IMR-90 (cell line): Measurements from ENCODE around the gene NCKAP5. TPM values are rescaled to one million over a fixed set of nuclear protein-coding genes. Genes with fewer than 3 reads are reported as not detected.
A peak's percentile ranks its signal among the peaks of the same experiment; 100 is the strongest.

ENCODE experiments used
- ATAC-seq: fragments of 200-7000 bp; cut with Tn5 transposase; 2 replicates; pipeline ENCODE4 v1.9.1; 2020; ENCODE audit warnings: low read depth, mild to moderate bottlenecking, moderate library complexity
- BruUV-seq: library from RNA; stranded (reverse); fragments of 400-500 nt; replicated peaks from 2 replicates; lab custom pipeline; 2021; lab: Mats Ljungman, UMichigan
- CTCF ChIA-PET: fragments of 300-600 bp; formaldehyde crosslinking; extraction: SDS; loops from one replicate; lab custom pipeline; 2021; ENCODE audit warnings: antibody characterized with exemption; lab: Yijun Ruan, JAX
- POLR2A ChIA-PET: fragments of 300-600 bp; sonication (Branson Sonifier 250); formaldehyde crosslinking; loops from one replicate; lab custom pipeline; 2022; ENCODE audit warnings: antibody characterized with exemption; ENCODE audit not compliant: unreplicated experiment; lab: Charles Lee
- DNase-seq: peaks from one replicate; pipeline ENCODE4 v3.0.0; 2013
- H2AFZ ChIP-seq: replicated peaks from 2 replicates; pipeline ENCODE3; 2013; ENCODE audit warnings: low read length, mild to moderate bottlenecking; ENCODE audit not compliant: poor library complexity
- H2AK5ac ChIP-seq: 2 replicates; pipeline ENCODE4 v1.6.1; 2013; ENCODE audit warnings: low read depth, low read length, inconsistent platforms
- H2AK9ac ChIP-seq: replicated peaks from 2 replicates; pipeline ENCODE3; 2013; ENCODE audit warnings: mild to moderate bottlenecking, low read depth, low read length, moderate library complexity; ENCODE audit not compliant: poor library complexity
- H2BK120ac ChIP-seq: 2 replicates; pipeline ENCODE4 v1.6.1; 2013; ENCODE audit warnings: low read depth, low read length, inconsistent platforms
- H2BK15ac ChIP-seq: 3 replicates; pipeline ENCODE4 v1.6.1; 2013; ENCODE audit warnings: low read depth, low read length, inconsistent platforms
- H2BK20ac ChIP-seq: 2 replicates; pipeline ENCODE4 v1.6.1; 2013; ENCODE audit warnings: low read depth, mild to moderate bottlenecking, inconsistent platforms, low read length, moderate library complexity
- H2BK5ac ChIP-seq: 2 replicates; pipeline ENCODE4 v1.6.1; 2013; ENCODE audit warnings: mild to moderate bottlenecking, low read depth, low read length, inconsistent platforms; ENCODE audit not compliant: poor library complexity, severe bottlenecking
- H3K14ac ChIP-seq: replicated peaks from 2 replicates; pipeline ENCODE4 v1.6.1; 2013; ENCODE audit warnings: low read depth, low read length, inconsistent platforms
- H3K18ac ChIP-seq: 2 replicates; pipeline ENCODE4 v1.6.1; 2013; ENCODE audit warnings: low read depth, low read length, control low read depth
- H3K23ac ChIP-seq: 2 replicates; pipeline ENCODE4 v1.6.1; 2013; ENCODE audit warnings: low read depth, low read length, inconsistent platforms
- H3K27ac ChIP-seq: 2 replicates; pipeline ENCODE4 v1.5.1; 2013; ENCODE audit warnings: mild to moderate bottlenecking, control low read depth, low read length; ENCODE audit not compliant: insufficient read depth
- H3K27me3 ChIP-seq: 2 replicates; pipeline ENCODE4 v1.6.1; 2013; ENCODE audit warnings: low read length; ENCODE audit not compliant: control insufficient read depth, insufficient read depth
- H3K36me3 ChIP-seq: 2 replicates; pipeline ENCODE4 v1.6.1; 2013; ENCODE audit warnings: low read length, mixed read lengths; ENCODE audit not compliant: control insufficient read depth, insufficient read depth
- H3K4ac ChIP-seq: 2 replicates; pipeline ENCODE4 v1.6.1; 2013; ENCODE audit warnings: low read depth, low read length, inconsistent platforms
- H3K4me1 ChIP-seq: 2 replicates; pipeline ENCODE4 v1.6.1; 2013; ENCODE audit warnings: low read length, mixed read lengths; ENCODE audit not compliant: control insufficient read depth, insufficient read depth
- H3K4me2 ChIP-seq: 2 replicates; pipeline ENCODE4 v1.6.1; 2013; ENCODE audit warnings: low read depth, mild to moderate bottlenecking, control low read depth, low read length, moderate library complexity
- H3K4me3 ChIP-seq: 2 replicates; pipeline ENCODE4 v1.5.1; 2013; ENCODE audit warnings: low read depth, mild to moderate bottlenecking, control low read depth, low read length, moderate library complexity; ENCODE audit not compliant: insufficient read depth
- H3K56ac ChIP-seq: 2 replicates; pipeline ENCODE4 v1.6.1; 2013; ENCODE audit warnings: low read length, inconsistent platforms; ENCODE audit not compliant: insufficient read depth; ENCODE audit errors: extremely low read depth
- H3K79me1 ChIP-seq, 2 experiments: 2 replicates each; pipeline ENCODE4 v1.6.1; 2013; ENCODE audit warnings: low read length in 2 of 2, inconsistent platforms in 1 of 2, low read depth in 1 of 2
- H3K9ac ChIP-seq: 2 replicates; pipeline ENCODE4 v1.6.1; 2013; ENCODE audit warnings: low read depth, low read length, control low read depth
- H3K9me1 ChIP-seq: 2 replicates; pipeline ENCODE4 v1.6.1; 2013; ENCODE audit warnings: low read length, inconsistent platforms; ENCODE audit not compliant: insufficient read depth
- H3K9me3 ChIP-seq: 2 replicates; pipeline ENCODE4 v1.6.1; 2013; ENCODE audit warnings: low read length; ENCODE audit not compliant: control insufficient read depth, insufficient read depth
- H4K20me1 ChIP-seq: 2 replicates; pipeline ENCODE4 v1.6.1; 2013; ENCODE audit warnings: low read length, inconsistent platforms; ENCODE audit not compliant: insufficient read depth
- H4K5ac ChIP-seq: 2 replicates; pipeline ENCODE4 v1.6.1; 2013; ENCODE audit warnings: mild to moderate bottlenecking, low read depth, low read length, control low read depth
- H4K8ac ChIP-seq, 2 experiments: 2 replicates each; pipeline ENCODE4 v1.6.1; 2013; ENCODE audit warnings: low read depth in 2 of 2, low read length in 2 of 2, control low read depth in 1 of 2, inconsistent platforms in 1 of 2
- H4K91ac ChIP-seq: 2 replicates; pipeline ENCODE4 v1.6.1; 2013; ENCODE audit warnings: low read depth, low read length, inconsistent platforms; ENCODE audit not compliant: insufficient read depth
- CEBPB ChIP-seq: IDR thresholded peaks from 2 replicates; pipeline ENCODE4 v1.6.1; 2012; ENCODE audit warnings: low read depth, low read length, improper control_type of control experiment
- CHD1 ChIP-seq: IDR thresholded peaks from 2 replicates; pipeline ENCODE4 v1.6.1; 2012; ENCODE audit warnings: low read depth, low read length, improper control_type of control experiment
- FOS ChIP-seq: fragments of 150-350 bp; IDR thresholded peaks from 2 replicates; pipeline ENCODE4 v1.6.1; 2016; ENCODE audit warnings: low read depth, low read length
- MAFK ChIP-seq: IDR thresholded peaks from 2 replicates; pipeline ENCODE4 v1.6.1; 2012; ENCODE audit warnings: low read depth, low read length, improper control_type of control experiment
- MXI1 ChIP-seq: IDR thresholded peaks from 2 replicates; pipeline ENCODE4 v1.6.1; 2012; ENCODE audit warnings: low read depth, mild to moderate bottlenecking, low read length, moderate library complexity, borderline replicate concordance
- NFE2L2 ChIP-seq: fragments of 150-350 bp; IDR thresholded peaks from 2 replicates; pipeline ENCODE4 v1.6.1; 2016; ENCODE audit warnings: low read depth, mild to moderate bottlenecking, low read length
- RAD21 ChIP-seq: IDR thresholded peaks from 2 replicates; pipeline ENCODE4 v1.6.1; 2012; ENCODE audit warnings: low read length, improper control_type of control experiment
- RCOR1 ChIP-seq: IDR thresholded peaks from 2 replicates; pipeline ENCODE4 v1.6.1; 2012; ENCODE audit warnings: mild to moderate bottlenecking, low read length, improper control_type of control experiment; ENCODE audit not compliant: insufficient replicate concordance
- RFX5 ChIP-seq: IDR thresholded peaks from 2 replicates; pipeline ENCODE4 v1.8.0; 2012; ENCODE audit warnings: low read depth, mild to moderate bottlenecking, low read length, moderate library complexity
- SMC3 ChIP-seq: fragments of 150-350 bp; IDR thresholded peaks from 2 replicates; pipeline ENCODE4 v1.6.1; 2016; ENCODE audit warnings: low read depth, mild to moderate bottlenecking, antibody characterized with exemption, low read length, moderate library complexity
- WGBS, 2 experiments: methylation state at CpG; one replicate each; pipeline versions ENCODE4 v1.1.5 to v1.1.7; 2013; ENCODE audit warnings: missing lambda C conversion rate in 2 of 2; ENCODE audit not compliant: insufficient read length in 1 of 2; ENCODE audit errors: extremely low coverage in 2 of 2; 5-methylcytosine and 5-hydroxymethylcytosine counted together
- dilution Hi-C: fragments of 300-500 bp; cut with HindIII; formaldehyde crosslinking; loops from one replicate; pipeline ENCODE4 v1.14.3; 2018; ENCODE audit warnings: low sequenced_read_pairs; ENCODE audit not compliant: unreplicated experiment
- in situ Hi-C: fragments of 300-500 bp; cut with MboI; formaldehyde crosslinking; loops from 3 replicates; pipeline ENCODE4 v1.14.3; 2019; ENCODE audit warnings: low sequenced_read_pairs, inconsistent platforms, mixed read lengths
- intact Hi-C: fragments of 100-400 bp; cut with micrococcal nuclease; formaldehyde crosslinking; loops from 2 replicates; pipeline ENCODE4 v1.10.0; 2022
- polyA plus RNA-seq, 3 experiments: library from polyadenylated mRNA; depleted of rRNA; stranded (reverse); fragments of >200 nt; gene quantifications; 2 replicates each; pipeline ENCODE4 v1.2.3, GENCODE V29; 2012; ENCODE audit warnings: low replicate concordance in 1 of 3
- total RNA-seq: library from RNA; depleted of rRNA; stranded (reverse); fragments of >200 nt; gene quantifications from 2 replicates; pipeline ENCODE4 v1.2.3, GENCODE V29; 2012
- TF ChIP-seq, protein P1 (sequence below): fragments of 150-350 bp; IDR thresholded peaks from 2 replicates; pipeline ENCODE4 v1.6.1; 2016; ENCODE audit warnings: low read depth, mild to moderate bottlenecking, low read length, moderate library complexity, borderline replicate concordance
- TF ChIP-seq, protein P2 (sequence below): fragments of 150-350 bp; IDR thresholded peaks from 2 replicates; pipeline ENCODE4 v1.6.1; 2017; ENCODE audit warnings: mild to moderate bottlenecking, antibody characterized with exemption, low read length, low read depth

The NCKAP5 gene
- total and polyA plus RNA-seq, 2 of the 4 experiments (the other 2 are of a cell fraction): 2.7 to 3.9 TPM

DNA sequence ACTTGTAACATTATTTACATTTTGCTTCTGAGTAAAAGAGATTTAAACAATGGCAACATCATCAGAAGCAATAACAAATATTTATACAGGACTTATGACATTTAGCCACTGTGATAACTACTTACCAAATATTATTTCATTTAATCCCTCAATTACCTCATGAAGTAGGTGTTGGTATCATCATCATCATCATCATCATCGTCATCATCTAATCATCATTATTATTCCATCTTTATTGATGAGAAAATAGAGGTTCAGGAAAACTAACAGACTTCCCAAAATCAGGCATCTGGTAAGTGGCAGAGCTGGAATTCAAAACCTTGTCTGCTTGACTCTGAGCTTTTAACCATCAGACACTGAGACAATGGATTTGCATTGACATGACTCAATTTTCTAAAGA is 204.4 kb downstream of the NCKAP5 start:
- H3K36me3 ChIP-seq: no peaks in the 10 kb centered on the region
- H3K4me2 ChIP-seq: no peak overlapping the region
- H4K5ac ChIP-seq: no peak overlapping the region
- H2BK120ac ChIP-seq: no peak overlapping the region
- H3K27me3 ChIP-seq: no peaks in the 10 kb centered on the region
- no peak for DNase-seq
- no TSS peak for BruUV-seq
- intact Hi-C loops (no loop called here), dilution Hi-C loops (no loop called here), in situ Hi-C loops (no loop called here)
- no peak overlapping the region for H3K9ac ChIP-seq
- H2BK15ac ChIP-seq: no peak overlapping the region
- H3K18ac ChIP-seq: no peak overlapping the region
- H3K4me1 ChIP-seq: peaks cover 9% of the 10 kb centered on the region; the same call in 1 of the 2 replicates
- no CpG with 5 or more reads among the region's 1 CpG for WGBS, 2 experiments
- no peak for TF ChIP-seq RCOR1
- no peak for TF ChIP-seq MAFK
- TF ChIP-seq, protein P1, sequence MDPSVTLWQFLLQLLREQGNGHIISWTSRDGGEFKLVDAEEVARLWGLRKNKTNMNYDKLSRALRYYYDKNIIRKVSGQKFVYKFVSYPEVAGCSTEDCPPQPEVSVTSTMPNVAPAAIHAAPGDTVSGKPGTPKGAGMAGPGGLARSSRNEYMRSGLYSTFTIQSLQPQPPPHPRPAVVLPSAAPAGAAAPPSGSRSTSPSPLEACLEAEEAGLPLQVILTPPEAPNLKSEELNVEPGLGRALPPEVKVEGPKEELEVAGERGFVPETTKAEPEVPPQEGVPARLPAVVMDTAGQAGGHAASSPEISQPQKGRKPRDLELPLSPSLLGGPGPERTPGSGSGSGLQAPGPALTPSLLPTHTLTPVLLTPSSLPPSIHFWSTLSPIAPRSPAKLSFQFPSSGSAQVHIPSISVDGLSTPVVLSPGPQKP: no peak
- TF ChIP-seq MXI1: no peak
- TF ChIP-seq CEBPB: no peak
- TF ChIP-seq, protein P2, sequence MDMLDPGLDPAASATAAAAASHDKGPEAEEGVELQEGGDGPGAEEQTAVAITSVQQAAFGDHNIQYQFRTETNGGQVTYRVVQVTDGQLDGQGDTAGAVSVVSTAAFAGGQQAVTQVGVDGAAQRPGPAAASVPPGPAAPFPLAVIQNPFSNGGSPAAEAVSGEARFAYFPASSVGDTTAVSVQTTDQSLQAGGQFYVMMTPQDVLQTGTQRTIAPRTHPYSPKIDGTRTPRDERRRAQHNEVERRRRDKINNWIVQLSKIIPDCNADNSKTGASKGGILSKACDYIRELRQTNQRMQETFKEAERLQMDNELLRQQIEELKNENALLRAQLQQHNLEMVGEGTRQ: no peak
- no peak for TF ChIP-seq NFE2L2
- TF ChIP-seq SMC3: no peak
- no peak for TF ChIP-seq FOS
- no peak for TF ChIP-seq RFX5
- no peak for TF ChIP-seq CHD1
- TF ChIP-seq RAD21: no peak
- H3K23ac ChIP-seq: no peak overlapping the region
- H2AK5ac ChIP-seq: no peak overlapping the region
- H2BK5ac ChIP-seq: no peak overlapping the region
- H2BK20ac ChIP-seq: peak overlapping the region; percentile 71; the same call in 1 of the 2 replicates
- H3K9me3 ChIP-seq: no peaks in the 10 kb centered on the region
- POLR2A ChIA-PET: no interaction called here
- CTCF ChIA-PET: interaction anchor here (1.0 kb wide), 1 partner anchor 133 kb away, joined by 3 read pairs; no protein-coding TSS in a partner anchor
- H4K8ac ChIP-seq: no peak overlapping the region
- H3K27ac ChIP-seq: no peak overlapping the region
- peaks cover 0 to 9% of the 10 kb centered on the region in 2 experiments; a peak in 1 of 4 replicates for H3K79me1 ChIP-seq
- H3K14ac ChIP-seq: no peak overlapping the region
- no peak overlapping the region for H3K56ac ChIP-seq
- H2AFZ ChIP-seq: no peak overlapping the region
- H4K20me1 ChIP-seq: no peaks in the 10 kb centered on the region
- no peak overlapping the region for H3K4me3 ChIP-seq
- no peak overlapping the region for H4K91ac ChIP-seq
- H3K4ac ChIP-seq: no peak overlapping the region
- H2AK9ac ChIP-seq: no peak overlapping the region
- ATAC-seq: no peak
- H3K9me1 ChIP-seq: peaks cover 7% of the 10 kb centered on the region; the same call in 1 of the 2 replicates
